H1 (cell line): ENCODE results near the gene GPR162. TPM values are rescaled to one million over a fixed set of nuclear protein-coding genes. Genes with fewer than 3 reads are reported as not detected.

Experiments used
- ATF3 ChIP-seq: IDR thresholded peaks from 2 replicates; pipeline ENCODE4 v1.6.1; 2011; ENCODE audit warnings: low read depth, mild to moderate bottlenecking, low read length; ENCODE audit not compliant: insufficient read depth
- BRCA1 ChIP-seq: IDR thresholded peaks from 2 replicates; pipeline ENCODE4 v1.6.1; 2012; ENCODE audit warnings: low read depth, low read length, improper control_type of control experiment
- CBX8 ChIP-seq: fragments of 300-800, 300-1000 bp; sonication (generic); IDR thresholded peaks from 2 replicates; pipeline ENCODE4 v1.7.1; 2016; ENCODE audit warnings: low read depth, low read length, borderline replicate concordance
- CHD1 ChIP-seq: IDR thresholded peaks from 2 replicates; pipeline ENCODE4 v1.6.1; 2012; ENCODE audit warnings: low read depth, low read length, improper control_type of control experiment
- CREB1 ChIP-seq: IDR thresholded peaks from 2 replicates; pipeline ENCODE4 v1.6.1; 2012; ENCODE audit warnings: inconsistent platforms
- EZH2 ChIP-seq: fragments of 200-600 bp; sonication (generic); IDR thresholded peaks from 2 replicates; pipeline ENCODE4 v1.7.1; 2012; ENCODE audit warnings: low read depth, mild to moderate bottlenecking, moderate library complexity, low read length, inconsistent platforms; ENCODE audit not compliant: severe bottlenecking
- HDAC2 ChIP-seq, 2 experiments: fragments of 300-600 bp in 1 of 2; sonication (generic) in 1 of 2; IDR thresholded peaks; 2 replicates each; pipeline ENCODE4 v1.6.1; 2011 to 2012; ENCODE audit warnings: low read depth in 2 of 2, low read length in 2 of 2, mild to moderate bottlenecking in 2 of 2, moderate library complexity in 2 of 2, borderline replicate concordance in 1 of 2, inconsistent platforms in 1 of 2
- HDAC6 ChIP-seq: IDR thresholded peaks from one replicate; pipeline ENCODE4 v1.7.1; 2012; ENCODE audit warnings: low read depth, mild to moderate bottlenecking, inconsistent platforms, low read length, moderate library complexity
- JUND ChIP-seq: IDR thresholded peaks from 2 replicates; pipeline ENCODE4 v1.6.1; 2011; ENCODE audit warnings: mild to moderate bottlenecking, improper control_type of control experiment, low read length
- POLR2A ChIP-seq, 2 experiments: IDR thresholded peaks; 1 replicate in 1 of 2; 2 replicates in 1 of 2; pipeline ENCODE4 v1.6.1; 2011; ENCODE audit warnings: low read depth in 2 of 2, low read length in 2 of 2, mild to moderate bottlenecking in 2 of 2; ENCODE audit errors: control extremely low read depth in 1 of 2
- POU5F1 ChIP-seq: IDR thresholded peaks from 2 replicates; pipeline ENCODE4 v1.6.1; 2011; ENCODE audit warnings: low read depth, mild to moderate bottlenecking, low read length, moderate library complexity
- RBBP5 ChIP-seq: IDR thresholded peaks from 2 replicates; pipeline ENCODE4 v1.7.1; 2012; ENCODE audit warnings: low read depth, mild to moderate bottlenecking, inconsistent platforms, low read length, moderate library complexity, borderline replicate concordance
- RFX5 ChIP-seq: IDR thresholded peaks from 2 replicates; pipeline ENCODE4 v1.6.1; 2011; ENCODE audit warnings: low read depth, low read length, improper control_type of control experiment, borderline replicate concordance
- SIN3A ChIP-seq, 2 experiments: IDR thresholded peaks in 1 of 2; conservative IDR thresholded peaks in 1 of 2; 2 replicates each; pipeline ENCODE4 v1.6.1; 2011 to 2012; ENCODE audit warnings: low read length in 2 of 2, improper control_type of control experiment in 1 of 2, low read depth in 1 of 2, mild to moderate bottlenecking in 1 of 2
- SUZ12 ChIP-seq: fragments of 200-600 bp; sonication (generic); IDR thresholded peaks from 2 replicates; pipeline ENCODE4 v1.6.1; 2012; ENCODE audit warnings: mild to moderate bottlenecking, inconsistent platforms, low read length, moderate library complexity, mixed read lengths
- polyA plus RNA-seq, 7 experiments: library from polyadenylated mRNA; depleted of rRNA in 3 of 7; stranded (reverse) in 5 of 7; unstranded in 2 of 7; fragments of >200 nt in 5 of 7; fragments of 200-250 nt in 2 of 7; gene quantifications; 1 replicate in 5 of 7; 2 replicates in 1 of 7; 4 replicates in 1 of 7; pipeline versions ENCODE4 v1.2.1 to v1.2.3, GENCODE V29; 2011 to 2013; ENCODE audit warnings: missing spikeins in 2 of 7, mixed read lengths in 2 of 7
- total RNA-seq: library from RNA; stranded (reverse); fragmentation: NEBNext Ultra II Directional; extraction: Animal tissue kit (Norgen Biotek cat#: 25700); gene quantifications from 2 replicates; pipeline ENCODE4 v1.2.1, GENCODE V29; 2021

GPR162 gene
- total and polyA plus RNA-seq, 2 of the 8 experiments (the other 6 are each of a cell fraction or from before 2014, with no cell fraction given) = 7.3 to 8.8 TPM

- TF ChIP-seq RBBP5 (no peak), JUND (no peak), POLR2A (IDR thresholded peaks at IDR 0.05; ENCODE audit: control extremely low read depth in 1 of 2, low read depth in 2 of 2, low read length in 2 of 2) (peak in 1 of 2 experiments; percentile 27; a peak in 1 of 3 replicates), RFX5 (no peak; the same call in 1 of the 2 replicates), ATF3 (no peak), POU5F1 (no peak), CHD1 (no peak), EZH2 (no peak), SIN3A (conservative IDR thresholded peaks at IDR 0.05 in 1 of 2, IDR thresholded peaks at IDR 0.05 in 1 of 2; ENCODE audit: low read depth in 1 of 2, low read length in 2 of 2) (no peak), SUZ12 (no peak), HDAC2 (IDR thresholded peaks at IDR 0.05; ENCODE audit: borderline replicate concordance in 1 of 2, low read depth in 2 of 2, low read length in 2 of 2) (peak in 1 of 2 experiments; percentile 78; a peak in 1 of 4 replicates), HDAC6 (no peak), CBX8 (no peak), CREB1 (no peak), BRCA1 (no peak)
Measured at GRCh38 chr12:6829536-6830220, 8.1 kb downstream of the GPR162 start (continued).
